ENCODE results near the gene QRFP.

QRFP gene

GRCh38 chr9:130933114-130934046, 36.8 kb upstream of the QRFP start:
- FAIRE-seq = no peak

GRCh38 chr9:130932255-130933079, 35.9 kb upstream of the QRFP start:
- FAIRE-seq = no peak

GRCh38 chr9:130931508-130932254, 35.1 kb upstream of the QRFP start:
- FAIRE-seq = no peak

- no peak for FAIRE-seq
These were observed 34.3 kb upstream of the QRFP start for GRCh38 chr9:130930804-130931349.

GRCh38 chr9:130930132-130930803, 33.7 kb upstream of the QRFP start:
- no peak for FAIRE-seq

- no peak for FAIRE-seq
These were observed 33.0 kb upstream of the QRFP start for GRCh38 chr9:130929571-130930038.

- no peak for FAIRE-seq
These were observed 31.6 kb upstream of the QRFP start for GRCh38 chr9:130927995-130928900.

- no peak for FAIRE-seq
These were observed 30.7 kb upstream of the QRFP start for GRCh38 chr9:130927338-130927737.

GRCh38 chr9:130925050-130925678, 28.6 kb upstream of the QRFP start:
- no peak for FAIRE-seq

- FAIRE-seq = no peak
These were observed 27.8 kb upstream of the QRFP start for GRCh38 chr9:130924448-130924788.

GRCh38 chr9:130923611-130924447, 27.2 kb upstream of the QRFP start:
- FAIRE-seq = no peak

- FAIRE-seq = no peak
These were observed 26.4 kb upstream of the QRFP start for GRCh38 chr9:130922893-130923610.

GRCh38 chr9:130921989-130922892, 25.6 kb upstream of the QRFP start:
- no peak for FAIRE-seq

- FAIRE-seq = no peak
These were observed 24.8 kb upstream of the QRFP start for GRCh38 chr9:130921300-130921988.

- FAIRE-seq = no peak
These were observed 24.2 kb upstream of the QRFP start for GRCh38 chr9:130920762-130921299.

- FAIRE-seq = no peak
These were observed 23.6 kb upstream of the QRFP start for GRCh38 chr9:130920233-130920632.

All from A204.1 (cell line).